OCI-M2 (cell line): Measurements from ENCODE around the gene ANGPTL5.
A peak's percentile ranks its signal among the peaks of the same experiment; 100 is the strongest.
"Not testable (repeated sequence)": the region's sequence is repeated elsewhere in the genome, so short reads cannot be mapped to it uniquely, and the experiment has no call there.

ENCODE experiments used
- DNase-seq: peaks from one replicate; lab custom pipeline; 2025; ENCODE audit not compliant: unreplicated experiment; lab: John Stamatoyannopoulos, UW

Gene ANGPTL5

GRCh38 chr11:101916422-101916821 lies at the start of gene ANGPTL5:
TSS of gene ANGPTL5 (minus strand) at chr11:101916522. CDS start at chr11:101907909, 8,613 bp downstream.
- DNase-seq, result no peak

- DNase-seq, result not testable (repeated sequence)
These were observed 47.9 kb upstream of the ANGPTL5 start for GRCh38 chr11:101964200-101964599.

GRCh38 chr11:101960231-101960630 lies 43.9 kb upstream of the ANGPTL5 start:
- no peak for DNase-seq

- no peak for DNase-seq
These were observed 39.4 kb upstream of the ANGPTL5 start for GRCh38 chr11:101955701-101956100.

- no peak for DNase-seq
These were observed 39.0 kb upstream of the ANGPTL5 start for GRCh38 chr11:101955278-101955677.

- no peak for DNase-seq
These were observed 33.4 kb upstream of the ANGPTL5 start for GRCh38 chr11:101949680-101950220.

GRCh38 chr11:101945448-101945847 lies 29.1 kb upstream of the ANGPTL5 start:
- no peak for DNase-seq

GRCh38 chr11:101944923-101945322 lies 28.6 kb upstream of the ANGPTL5 start:
- DNase-seq, result no peak

- DNase-seq, result no peak
These were observed 24.7 kb upstream of the ANGPTL5 start for GRCh38 chr11:101940901-101941520.

GRCh38 chr11:101931692-101932091 lies 15.4 kb upstream of the ANGPTL5 start:
- no peak for DNase-seq

GRCh38 chr11:101929294-101929915 lies 13.1 kb upstream of the ANGPTL5 start:
- no peak for DNase-seq

- no peak for DNase-seq
These were observed 7.2 kb upstream of the ANGPTL5 start for GRCh38 chr11:101923554-101923953.

GRCh38 chr11:101920992-101921391 lies 4.7 kb upstream of the ANGPTL5 start:
- DNase-seq, result no peak

- DNase-seq, result no peak
These were observed 904 bp upstream of the ANGPTL5 start for GRCh38 chr11:101917226-101917625.

- DNase-seq, result peak; percentile 9
These were observed 481 bp downstream of the ANGPTL5 start for GRCh38 chr11:101915791-101916291.

GRCh38 chr11:101914738-101915426 lies 1.4 kb downstream of the ANGPTL5 start, which contains the start of gene CEP126:
TSS of gene CEP126 (plus strand) at chr11:101915010. CDS start at chr11:101915285, 275 bp downstream.
- DNase-seq, result peak; percentile 32

GRCh38 chr11:101914341-101914737 lies 2.0 kb downstream of the ANGPTL5 start:
- DNase-seq, result no peak

- no peak for DNase-seq
These were observed 2.7 kb downstream of the ANGPTL5 start for GRCh38 chr11:101913656-101914055.

- no peak for DNase-seq
These were observed 3.5 kb downstream of the ANGPTL5 start for GRCh38 chr11:101912823-101913284.

GRCh38 chr11:101909087-101909486 lies 7.2 kb downstream of the ANGPTL5 start:
- no peak for DNase-seq

GRCh38 chr11:101907815-101908214 lies 8.5 kb downstream of the ANGPTL5 start:
- DNase-seq, result no peak
